H9 (cell line): Measurements from ENCODE around the gene OGDH. TPM values are rescaled to one million over a fixed set of nuclear protein-coding genes. Genes with fewer than 3 reads are reported as not detected.

ENCODE experiments used
- DNase-seq: peaks from one replicate; pipeline ENCODE4 v3.0.0-alpha.2; 2017
- H2AFZ ChIP-seq: one replicate; pipeline ENCODE4 v1.6.1; 2013; ENCODE audit warnings: mild to moderate bottlenecking, low read length, control low read depth, moderate library complexity
- H2AK5ac ChIP-seq: 2 replicates; pipeline ENCODE4 v1.6.1; 2013; ENCODE audit warnings: low read length, control low read depth, mixed read lengths; ENCODE audit not compliant: insufficient read length
- H2BK120ac ChIP-seq: one replicate; pipeline ENCODE4 v1.6.1; 2013; ENCODE audit warnings: low read depth, mild to moderate bottlenecking, low read length, control low read depth, inconsistent platforms; ENCODE audit not compliant: poor library complexity, severe bottlenecking
- H2BK12ac ChIP-seq: 2 replicates; pipeline ENCODE4 v1.6.1; 2013; ENCODE audit warnings: low read length, control low read depth, mixed read lengths, low read depth; ENCODE audit not compliant: insufficient read length
- H2BK15ac ChIP-seq: 2 replicates; pipeline ENCODE4 v1.6.1; 2013; ENCODE audit warnings: low read depth, low read length, control low read depth
- H2BK20ac ChIP-seq: one replicate; pipeline ENCODE4 v1.6.1; 2013; ENCODE audit warnings: low read depth, mild to moderate bottlenecking, low read length, control low read depth, inconsistent platforms; ENCODE audit not compliant: poor library complexity, severe bottlenecking
- H2BK5ac ChIP-seq: 2 replicates; pipeline ENCODE4 v1.6.1; 2013; ENCODE audit warnings: low read length, control low read depth, mixed read lengths; ENCODE audit not compliant: insufficient read length
- H3K14ac ChIP-seq: 2 replicates; pipeline ENCODE4 v1.6.1; 2013; ENCODE audit warnings: low read length, control low read depth; ENCODE audit not compliant: insufficient read depth
- H3K18ac ChIP-seq: 2 replicates; pipeline ENCODE4 v1.6.1; 2013; ENCODE audit warnings: low read depth, mild to moderate bottlenecking, mixed read lengths, low read length, control low read depth; ENCODE audit not compliant: insufficient read length
- H3K23ac ChIP-seq: 2 replicates; pipeline ENCODE4 v1.6.1; 2013; ENCODE audit warnings: low read length, control low read depth, mixed read lengths, low read depth; ENCODE audit not compliant: insufficient read length
- H3K23me2 ChIP-seq: 2 replicates; pipeline ENCODE4 v1.6.1; 2013; ENCODE audit warnings: low read depth, mild to moderate bottlenecking, mixed read lengths, low read length, control low read depth; ENCODE audit not compliant: insufficient read length, poor library complexity, severe bottlenecking
- H3K27ac ChIP-seq: 2 replicates; pipeline ENCODE4 v1.5.1; 2013; ENCODE audit warnings: low read length, control low read depth, mixed read lengths, low read depth; ENCODE audit not compliant: insufficient read length
- H3K27me3 ChIP-seq: 2 replicates; pipeline ENCODE4 v1.6.1; 2013; ENCODE audit warnings: low read length, control low read depth, inconsistent platforms; ENCODE audit not compliant: insufficient read depth
- H3K4ac ChIP-seq: 2 replicates; pipeline ENCODE4 v1.6.1; 2013; ENCODE audit warnings: low read depth, mild to moderate bottlenecking, control low read depth, inconsistent platforms, low read length, moderate library complexity
- H3K4me1 ChIP-seq: 2 replicates; pipeline ENCODE4 v1.6.1; 2013; ENCODE audit warnings: low read length, control low read depth, inconsistent platforms; ENCODE audit not compliant: insufficient read depth
- H3K4me2 ChIP-seq: 2 replicates; pipeline ENCODE4 v1.6.1; 2013; ENCODE audit warnings: low read length, control low read depth, mixed read lengths; ENCODE audit not compliant: insufficient read length, insufficient read depth
- H3K56ac ChIP-seq: 2 replicates; pipeline ENCODE4 v1.6.1; 2013; ENCODE audit warnings: low read depth, mild to moderate bottlenecking, mixed read lengths, low read length, control low read depth; ENCODE audit not compliant: insufficient read length
- H3K79me1 ChIP-seq: 2 replicates; pipeline ENCODE4 v1.6.1; 2013; ENCODE audit warnings: low read depth, mild to moderate bottlenecking, moderate library complexity, low read length, control low read depth, inconsistent platforms; ENCODE audit not compliant: insufficient read depth, poor library complexity, severe bottlenecking
- H3K79me2 ChIP-seq: 2 replicates; pipeline ENCODE4 v1.6.1; 2013; ENCODE audit warnings: low read length, control low read depth, inconsistent platforms; ENCODE audit not compliant: insufficient read depth
- H3K9ac ChIP-seq: 2 replicates; pipeline ENCODE4 v1.6.1; 2013; ENCODE audit warnings: low read length, control low read depth, mixed read lengths; ENCODE audit not compliant: insufficient read length; ENCODE audit errors: extremely low read depth
- H3K9me3 ChIP-seq: one replicate; pipeline ENCODE4 v1.6.1; 2013; ENCODE audit warnings: low read depth, low read length, inconsistent platforms; ENCODE audit not compliant: control insufficient read depth
- H3T11ph ChIP-seq: one replicate; pipeline ENCODE4 v1.6.1; 2013; ENCODE audit warnings: mild to moderate bottlenecking, low read length, control low read depth, inconsistent platforms
- H4K20me1 ChIP-seq: one replicate; pipeline ENCODE4 v1.6.1; 2013; ENCODE audit not compliant: control insufficient read depth, insufficient read length, insufficient read depth
- H4K5ac ChIP-seq: 2 replicates; pipeline ENCODE4 v1.6.1; 2013; ENCODE audit warnings: low read depth, mild to moderate bottlenecking, mixed read lengths, low read length, control low read depth; ENCODE audit not compliant: insufficient read length
- H4K8ac ChIP-seq: replicated peaks from 2 replicates; pipeline ENCODE4 v1.6.1; 2013; ENCODE audit warnings: low read length, control low read depth, mixed read lengths, low read depth; ENCODE audit not compliant: insufficient read length
- H4K91ac ChIP-seq: 2 replicates; pipeline ENCODE4 v1.6.1; 2013; ENCODE audit warnings: low read depth, mild to moderate bottlenecking, moderate library complexity, mixed read lengths, low read length, control low read depth; ENCODE audit not compliant: insufficient read length
- H3K27ac Mint-ChIP-seq, 3 experiments: 2 replicates in 2 of 3; 3 replicates in 1 of 3; pipeline ENCODE4 v1.8.0; 2020 to 2021; ENCODE audit warnings: mixed read lengths in 3 of 3, mild to moderate bottlenecking in 1 of 3, moderate library complexity in 1 of 3
- H3K27me3 Mint-ChIP-seq: 2 replicates; pipeline ENCODE4 v1.8.0; 2021; ENCODE audit warnings: low read depth, mild to moderate bottlenecking, moderate library complexity, mixed read lengths
- H3K36me3 Mint-ChIP-seq, 3 experiments: 2 replicates in 2 of 3; 3 replicates in 1 of 3; pipeline ENCODE4 v1.8.0; 2020 to 2021; ENCODE audit warnings: low read depth in 3 of 3, mixed read lengths in 3 of 3; ENCODE audit not compliant: insufficient read depth in 1 of 3
- H3K4me1 Mint-ChIP-seq, 2 experiments: 2 replicates each; pipeline ENCODE4 v1.8.0; 2020; ENCODE audit warnings: mixed read lengths in 2 of 2
- H3K4me3 Mint-ChIP-seq, 2 experiments: 2 replicates in 1 of 2; 3 replicates in 1 of 2; pipeline ENCODE4 v1.8.0; 2020 to 2021; ENCODE audit warnings: mild to moderate bottlenecking in 2 of 2, mixed read lengths in 2 of 2, moderate library complexity in 1 of 2
- H3K9me3 Mint-ChIP-seq, 2 experiments: 2 replicates in 1 of 2; 3 replicates in 1 of 2; pipeline ENCODE4 v1.8.0; 2020; ENCODE audit warnings: mild to moderate bottlenecking in 2 of 2, mixed read lengths in 2 of 2, moderate library complexity in 1 of 2
- WGBS: extraction: QIAGEN DNeasy Blood & Tissue Kit; methylation state at CpG from one replicate; pipeline ENCODE4 v1.1.7; 2013; ENCODE audit warnings: missing lambda C conversion rate, low lambda C conversion rate, mixed read lengths; ENCODE audit not compliant: insufficient read length; ENCODE audit errors: extremely low coverage; 5-methylcytosine and 5-hydroxymethylcytosine counted together
- total RNA-seq: library from RNA; stranded (reverse); gene quantifications from 2 replicates; pipeline ENCODE4 v1.2.1, GENCODE V29; 2021
- TF ChIP-seq, protein P1 (sequence below): fragments of 200-600 bp; sonication (generic); conservative IDR thresholded peaks from 3 replicates; pipeline ENCODE4 v1.8.0; 2021; ENCODE audit warnings: antibody characterized with exemption, mild to moderate bottlenecking

The OGDH gene
- total RNA-seq, 1 experiment from 2014 or later = 77.3 TPM

GRCh38 chr7:44639671-44640321 lies 33.4 kb downstream of the OGDH start:
- peak; percentile 48 for DNase-seq
- H2AFZ ChIP-seq = no peak overlapping the region
- no peak overlapping the region for H4K91ac ChIP-seq
- WGBS = no CpG with 5 or more reads among the region's 8 CpGs
- no peak overlapping the region for H3K56ac ChIP-seq
- H3K79me1 ChIP-seq = no peaks in the 10 kb centered on the region
- H3K23me2 ChIP-seq = no peaks in the 10 kb centered on the region
- H3K14ac ChIP-seq = no peak overlapping the region
- Mint-ChIP-seq H3K9me3 (no peaks in the 10 kb centered on the region), H3K27ac (peak overlapping the region; percentile 74 to 96 (median 93)), H3K36me3 (peaks cover 0 to 3% (median 2%) of the 10 kb centered on the region in 3 experiments; a peak in 4 of 7 replicates), H3K27me3 (no peaks in the 10 kb centered on the region), H3K4me1 (peaks cover 41 to 44% of the 10 kb centered on the region in 2 experiments), H3K4me3 (no peak overlapping the region)
- H3K79me2 ChIP-seq = no peaks in the 10 kb centered on the region
- TF ChIP-seq, protein P1, sequence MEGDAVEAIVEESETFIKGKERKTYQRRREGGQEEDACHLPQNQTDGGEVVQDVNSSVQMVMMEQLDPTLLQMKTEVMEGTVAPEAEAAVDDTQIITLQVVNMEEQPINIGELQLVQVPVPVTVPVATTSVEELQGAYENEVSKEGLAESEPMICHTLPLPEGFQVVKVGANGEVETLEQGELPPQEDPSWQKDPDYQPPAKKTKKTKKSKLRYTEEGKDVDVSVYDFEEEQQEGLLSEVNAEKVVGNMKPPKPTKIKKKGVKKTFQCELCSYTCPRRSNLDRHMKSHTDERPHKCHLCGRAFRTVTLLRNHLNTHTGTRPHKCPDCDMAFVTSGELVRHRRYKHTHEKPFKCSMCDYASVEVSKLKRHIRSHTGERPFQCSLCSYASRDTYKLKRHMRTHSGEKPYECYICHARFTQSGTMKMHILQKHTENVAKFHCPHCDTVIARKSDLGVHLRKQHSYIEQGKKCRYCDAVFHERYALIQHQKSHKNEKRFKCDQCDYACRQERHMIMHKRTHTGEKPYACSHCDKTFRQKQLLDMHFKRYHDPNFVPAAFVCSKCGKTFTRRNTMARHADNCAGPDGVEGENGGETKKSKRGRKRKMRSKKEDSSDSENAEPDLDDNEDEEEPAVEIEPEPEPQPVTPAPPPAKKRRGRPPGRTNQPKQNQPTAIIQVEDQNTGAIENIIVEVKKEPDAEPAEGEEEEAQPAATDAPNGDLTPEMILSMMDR = no peak
- no peak overlapping the region for H2BK120ac ChIP-seq
- H3K4me1 ChIP-seq = peaks cover 5% of the 10 kb centered on the region; the same call in 1 of the 2 replicates
- no peak overlapping the region for H3K4ac ChIP-seq
- no peak overlapping the region for H2AK5ac ChIP-seq
- H2BK15ac ChIP-seq = no peak overlapping the region
- no peak overlapping the region for H3K18ac ChIP-seq
- no peak overlapping the region for H2BK5ac ChIP-seq
- peak overlapping the region; percentile 1 for H3K4me2 ChIP-seq
- peak overlapping the region; percentile 33 for H3K27ac ChIP-seq
- H3K23ac ChIP-seq = no peak overlapping the region
- H3K9me3 ChIP-seq = no peaks in the 10 kb centered on the region
- no peaks in the 10 kb centered on the region for H3K27me3 ChIP-seq
- H4K20me1 ChIP-seq = no peaks in the 10 kb centered on the region
- H4K5ac ChIP-seq = no peak overlapping the region
- H4K8ac ChIP-seq = no peak overlapping the region
- no peak overlapping the region for H2BK20ac ChIP-seq
- H2BK12ac ChIP-seq = no peak overlapping the region
- no peak overlapping the region for H3K9ac ChIP-seq
- no peak overlapping the region for H3T11ph ChIP-seq
